Activated T-cell treated with anti-CD3 and anti-CD28 coated beads, Interleukin-2, amount 50 U/mL, for 72 hours (primary cell): ENCODE data around the gene TRAF1. TPM values are rescaled to one million over a fixed set of nuclear protein-coding genes. Genes with fewer than 3 reads are reported as not detected.

Experiments
- ATAC-seq, 2 donors: fragments of 150-1000 bp; cut with Tn5 transposase; replicated peaks in 1 of 2; 2 replicates each; pipeline ENCODE4 v1.10.0; 2021; ENCODE audit warnings: moderate library complexity in 2 of 2, mild to moderate bottlenecking in 1 of 2
- DNase-seq, 2 donors: peaks; one replicate each; pipeline ENCODE4 v3.0.0; 2021 to 2022; ENCODE audit warnings: mixed read lengths in 1 of 2
- H3K27ac Mint-ChIP-seq: one replicate; pipeline ENCODE4 v1.8.0; 2022; ENCODE audit warnings: mild to moderate bottlenecking, moderate library complexity, mixed read lengths
- H3K27me3 Mint-ChIP-seq: one replicate; pipeline ENCODE4 v1.8.0; 2022; ENCODE audit warnings: low read depth, mixed read lengths
- H3K36me3 Mint-ChIP-seq, 2 donors: one replicate each; pipeline ENCODE4 v1.8.0; 2022; ENCODE audit warnings: mixed read lengths in 2 of 2, mild to moderate bottlenecking in 1 of 2; ENCODE audit not compliant: insufficient read depth in 2 of 2
- H3K4me1 Mint-ChIP-seq: one replicate; pipeline ENCODE4 v1.8.0; 2022; ENCODE audit warnings: low read depth, mixed read lengths
- H3K4me3 Mint-ChIP-seq, 2 donors: one replicate each; pipeline ENCODE4 v1.8.0; 2022; ENCODE audit warnings: mild to moderate bottlenecking in 2 of 2, mixed read lengths in 2 of 2, moderate library complexity in 2 of 2
- H3K9me3 Mint-ChIP-seq, 2 donors: one replicate each; pipeline ENCODE4 v1.8.0; 2022; ENCODE audit warnings: mixed read lengths in 2 of 2
- total RNA-seq, 2 donors: library from RNA; stranded (reverse); gene quantifications; one replicate each; pipeline ENCODE4 v1.2.3, GENCODE V29; 2022

Gene TRAF1
- total RNA-seq, 2 donors from 2014 or later: 91.6 to 101 TPM

- H3K36me3 Mint-ChIP-seq: no peaks in the 10 kb centered on the region
- no peaks in the 10 kb centered on the region for H3K9me3 Mint-ChIP-seq
- H3K4me3 Mint-ChIP-seq: no peak overlapping the region
- H3K27ac Mint-ChIP-seq: no peak overlapping the region
- H3K27me3 Mint-ChIP-seq: no peaks in the 10 kb centered on the region
- DNase-seq: no peak
- no peak for ATAC-seq
- H3K4me1 Mint-ChIP-seq: no peaks in the 10 kb centered on the region
Measured at GRCh38 chr9:120949290-120949689, 22.7 kb upstream of the TRAF1 start.

- DNase-seq: no peak
- H3K9me3 Mint-ChIP-seq: no peaks in the 10 kb centered on the region
- H3K4me1 Mint-ChIP-seq: no peaks in the 10 kb centered on the region
- H3K4me3 Mint-ChIP-seq: no peak overlapping the region
- no peaks in the 10 kb centered on the region for H3K27me3 Mint-ChIP-seq
- no peak for ATAC-seq
- no peaks in the 10 kb centered on the region for H3K36me3 Mint-ChIP-seq
- no peak overlapping the region for H3K27ac Mint-ChIP-seq
Measured at GRCh38 chr9:120948824-120949223, 22.2 kb upstream of the TRAF1 start.

DNA sequence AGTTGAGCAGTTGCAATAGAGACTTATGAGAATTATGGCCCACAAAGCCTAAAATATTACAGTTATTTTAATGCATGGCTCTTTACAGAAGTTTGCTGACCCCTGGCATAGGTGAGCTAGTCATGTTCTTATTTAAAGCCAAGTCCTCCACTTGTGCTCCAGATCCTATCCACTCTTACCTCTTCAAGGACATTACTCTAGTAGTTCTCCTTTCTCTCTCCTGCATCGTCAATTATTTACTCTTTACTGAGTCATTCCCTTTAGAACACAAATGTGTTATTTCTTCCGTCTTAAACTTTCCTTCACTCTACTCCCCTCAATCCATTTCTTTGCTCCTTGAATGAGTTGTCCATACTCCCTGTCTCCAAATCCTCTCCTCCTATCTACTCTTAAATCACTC lies 20.6 kb upstream of the TRAF1 start:
- DNase-seq (no peak), ATAC-seq (no peak)
- Mint-ChIP-seq H3K9me3 (no peaks in the 10 kb centered on the region), H3K27me3 (no peaks in the 10 kb centered on the region), H3K36me3 (no peaks in the 10 kb centered on the region), H3K27ac (no peak overlapping the region), H3K4me3 (no peak overlapping the region), H3K4me1 (no peaks in the 10 kb centered on the region)

- H3K4me3 Mint-ChIP-seq: no peak overlapping the region
Measured at GRCh38 chr9:120946259-120946658, 19.7 kb upstream of the TRAF1 start.

DNA sequence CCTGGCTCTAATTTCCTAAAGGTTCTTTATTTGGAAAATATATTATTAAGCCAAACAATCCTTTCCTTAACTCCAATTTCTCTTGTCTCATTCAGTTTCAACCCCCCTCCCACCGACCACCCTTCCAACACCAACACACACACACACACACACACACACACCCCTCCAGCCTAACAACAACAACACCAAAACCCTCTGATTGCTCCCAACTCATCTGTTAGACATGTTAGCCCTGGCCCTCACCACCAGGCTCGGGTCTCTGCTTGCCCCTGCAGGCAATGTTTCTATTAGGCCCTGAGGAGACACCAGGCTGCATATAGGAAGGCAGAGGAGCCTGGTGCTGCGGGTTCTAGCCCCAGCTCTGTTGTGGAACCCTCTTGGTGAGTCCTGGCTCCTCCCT lies 18.4 kb upstream of the TRAF1 start:
- Mint-ChIP-seq H3K27ac (no peak overlapping the region), H3K9me3 (no peaks in the 10 kb centered on the region), H3K4me1 (no peaks in the 10 kb centered on the region), H3K36me3 (no peaks in the 10 kb centered on the region), H3K27me3 (no peaks in the 10 kb centered on the region), H3K4me3 (no peak overlapping the region)
- DNase-seq (no peak), ATAC-seq (no peak)

More at GRCh38 chr9:120946259-120946658, 19.7 kb upstream of the TRAF1 start:
- H3K36me3 Mint-ChIP-seq: no peaks in the 10 kb centered on the region
- DNase-seq: no peak
- ATAC-seq: no peak
- no peak overlapping the region for H3K27ac Mint-ChIP-seq
- no peaks in the 10 kb centered on the region for H3K4me1 Mint-ChIP-seq
- no peaks in the 10 kb centered on the region for H3K9me3 Mint-ChIP-seq
- no peaks in the 10 kb centered on the region for H3K27me3 Mint-ChIP-seq

DNA sequence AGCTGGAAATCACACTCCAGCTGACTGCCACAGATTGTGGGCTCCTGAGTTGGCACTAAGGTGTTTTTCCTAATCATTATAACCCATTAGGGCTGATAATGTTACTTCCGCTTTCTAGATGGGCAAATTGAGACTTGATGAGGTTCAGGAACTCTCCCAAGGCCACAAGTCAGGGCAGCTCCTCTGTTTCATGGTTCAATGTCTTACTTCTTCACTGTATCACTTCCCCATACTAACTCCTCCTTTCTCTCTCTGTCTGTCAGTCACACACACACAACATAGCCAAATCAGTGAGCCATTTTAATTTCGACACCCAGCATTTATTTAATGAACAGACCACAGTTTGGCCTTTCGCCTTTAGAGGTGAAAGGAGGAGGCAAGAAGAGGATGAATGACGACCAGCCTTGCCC lies 17.8 kb upstream of the TRAF1 start:
- Mint-ChIP-seq H3K36me3 (no peaks in the 10 kb centered on the region), H3K4me1 (no peaks in the 10 kb centered on the region), H3K4me3 (no peak overlapping the region), H3K27ac (no peak overlapping the region), H3K27me3 (no peaks in the 10 kb centered on the region), H3K9me3 (no peaks in the 10 kb centered on the region)
- no peak for DNase-seq
- no peak for ATAC-seq

DNA sequence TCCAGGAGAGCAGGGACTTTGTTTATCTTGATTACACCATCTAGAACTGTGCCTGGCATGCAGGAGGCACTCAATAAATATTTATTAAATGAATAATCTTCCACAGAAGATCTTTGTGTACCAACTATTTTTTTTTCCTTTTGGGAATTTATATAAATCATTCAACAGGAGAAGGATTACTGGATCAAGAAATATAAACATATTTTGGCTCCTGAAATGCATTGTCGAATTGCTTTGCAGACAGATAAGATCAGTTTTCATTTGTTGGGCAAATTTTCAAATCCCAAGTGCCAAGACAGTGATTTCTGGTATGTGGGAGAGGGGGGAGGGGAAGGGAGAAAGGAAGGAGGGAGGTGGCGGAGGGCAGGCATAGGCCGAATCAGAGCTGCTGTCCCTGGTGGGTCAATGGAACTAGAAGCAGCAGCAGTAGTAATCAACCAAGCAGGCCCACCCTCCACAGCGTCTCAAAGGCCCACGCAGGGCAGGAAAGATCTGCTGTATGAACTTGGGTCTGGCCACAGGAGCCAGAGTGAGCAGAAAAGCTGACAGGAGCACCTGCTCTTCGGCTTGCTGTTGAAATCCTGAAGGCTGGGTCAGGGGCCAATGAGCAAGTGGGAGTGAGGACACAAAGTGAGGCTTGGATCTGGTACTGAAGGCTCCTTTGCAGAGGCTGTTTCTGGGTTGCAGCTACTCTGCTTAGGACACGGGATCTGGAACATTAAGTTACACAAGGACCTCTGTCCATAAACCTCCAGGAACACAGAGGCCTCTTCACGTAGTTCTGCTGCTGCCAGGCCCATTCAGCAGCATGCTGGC lies 15.8 kb upstream of the TRAF1 start:
- ATAC-seq (no peak), DNase-seq (no peak)
- Mint-ChIP-seq H3K36me3 (no peaks in the 10 kb centered on the region), H3K9me3 (no peaks in the 10 kb centered on the region), H3K27ac (no peak overlapping the region), H3K4me3 (no peak overlapping the region), H3K4me1 (no peaks in the 10 kb centered on the region), H3K27me3 (no peaks in the 10 kb centered on the region)

- H3K36me3 Mint-ChIP-seq: no peaks in the 10 kb centered on the region
- no peak overlapping the region for H3K4me3 Mint-ChIP-seq
- ATAC-seq: no peak
- no peak overlapping the region for H3K27ac Mint-ChIP-seq
- peaks cover 12% of the 10 kb centered on the region for H3K4me1 Mint-ChIP-seq
- no peaks in the 10 kb centered on the region for H3K9me3 Mint-ChIP-seq
- no peak for DNase-seq
- no peaks in the 10 kb centered on the region for H3K27me3 Mint-ChIP-seq
Measured at GRCh38 chr9:120941046-120941770, 14.6 kb upstream of the TRAF1 start.

GRCh38 chr9:120940573-120940972 lies 14.0 kb upstream of the TRAF1 start:
- H3K27me3 Mint-ChIP-seq: no peaks in the 10 kb centered on the region
- no peaks in the 10 kb centered on the region for H3K9me3 Mint-ChIP-seq
- no peak overlapping the region for H3K4me3 Mint-ChIP-seq
- H3K36me3 Mint-ChIP-seq: no peaks in the 10 kb centered on the region
- peaks cover 18% of the 10 kb centered on the region for H3K4me1 Mint-ChIP-seq
- ATAC-seq (no peak), DNase-seq (no peak)
- H3K27ac Mint-ChIP-seq: no peak overlapping the region

- no peaks in the 10 kb centered on the region for H3K27me3 Mint-ChIP-seq
- no peaks in the 10 kb centered on the region for H3K36me3 Mint-ChIP-seq
- no peak overlapping the region for H3K4me3 Mint-ChIP-seq
- no peak overlapping the region for H3K27ac Mint-ChIP-seq
- peaks cover 35% of the 10 kb centered on the region for H3K4me1 Mint-ChIP-seq
- no peak for DNase-seq
- no peaks in the 10 kb centered on the region for H3K9me3 Mint-ChIP-seq
- no peak for ATAC-seq
Measured at GRCh38 chr9:120938851-120939250, 12.3 kb upstream of the TRAF1 start.

- no peak for ATAC-seq
- peak overlapping the region; percentile 35 for H3K27ac Mint-ChIP-seq
- H3K9me3 Mint-ChIP-seq: no peaks in the 10 kb centered on the region
Measured at GRCh38 chr9:120937596-120937995, 11.0 kb upstream of the TRAF1 start.

GRCh38 chr9:120937127-120937526 lies 10.5 kb upstream of the TRAF1 start:
- H3K4me3 Mint-ChIP-seq: peak overlapping the region in 1 of 2 donors; percentile 84

More at GRCh38 chr9:120937596-120937995, 11.0 kb upstream of the TRAF1 start:
- no peak for DNase-seq
- H3K4me3 Mint-ChIP-seq: no peak overlapping the region
- H3K27me3 Mint-ChIP-seq: no peaks in the 10 kb centered on the region
- peaks cover 48% of the 10 kb centered on the region for H3K4me1 Mint-ChIP-seq
- no peaks in the 10 kb centered on the region for H3K36me3 Mint-ChIP-seq

GRCh38 chr9:120936764-120937122 lies 10.1 kb upstream of the TRAF1 start:
- Mint-ChIP-seq H3K36me3 (no peaks in the 10 kb centered on the region), H3K4me3 (peak overlapping the region; percentile 67 to 84), H3K27ac (peak overlapping the region; percentile 93), H3K9me3 (no peaks in the 10 kb centered on the region), H3K4me1 (peaks cover 56% of the 10 kb centered on the region), H3K27me3 (no peaks in the 10 kb centered on the region)
- DNase-seq: no peak
- no peak for ATAC-seq

More at GRCh38 chr9:120937127-120937526, 10.5 kb upstream of the TRAF1 start:
- no peak for ATAC-seq
- H3K4me1 Mint-ChIP-seq: peaks cover 53% of the 10 kb centered on the region
- no peak for DNase-seq
- no peaks in the 10 kb centered on the region for H3K9me3 Mint-ChIP-seq
- H3K27me3 Mint-ChIP-seq: no peaks in the 10 kb centered on the region
- peak overlapping the region; percentile 93 for H3K27ac Mint-ChIP-seq
- no peaks in the 10 kb centered on the region for H3K36me3 Mint-ChIP-seq
